ENCODE results near the gene USP4.
"Not testable (repeated sequence)": the region's sequence is repeated elsewhere in the genome, so short reads cannot be mapped to it uniquely, and the experiment has no call there.

The USP4 gene

DNA sequence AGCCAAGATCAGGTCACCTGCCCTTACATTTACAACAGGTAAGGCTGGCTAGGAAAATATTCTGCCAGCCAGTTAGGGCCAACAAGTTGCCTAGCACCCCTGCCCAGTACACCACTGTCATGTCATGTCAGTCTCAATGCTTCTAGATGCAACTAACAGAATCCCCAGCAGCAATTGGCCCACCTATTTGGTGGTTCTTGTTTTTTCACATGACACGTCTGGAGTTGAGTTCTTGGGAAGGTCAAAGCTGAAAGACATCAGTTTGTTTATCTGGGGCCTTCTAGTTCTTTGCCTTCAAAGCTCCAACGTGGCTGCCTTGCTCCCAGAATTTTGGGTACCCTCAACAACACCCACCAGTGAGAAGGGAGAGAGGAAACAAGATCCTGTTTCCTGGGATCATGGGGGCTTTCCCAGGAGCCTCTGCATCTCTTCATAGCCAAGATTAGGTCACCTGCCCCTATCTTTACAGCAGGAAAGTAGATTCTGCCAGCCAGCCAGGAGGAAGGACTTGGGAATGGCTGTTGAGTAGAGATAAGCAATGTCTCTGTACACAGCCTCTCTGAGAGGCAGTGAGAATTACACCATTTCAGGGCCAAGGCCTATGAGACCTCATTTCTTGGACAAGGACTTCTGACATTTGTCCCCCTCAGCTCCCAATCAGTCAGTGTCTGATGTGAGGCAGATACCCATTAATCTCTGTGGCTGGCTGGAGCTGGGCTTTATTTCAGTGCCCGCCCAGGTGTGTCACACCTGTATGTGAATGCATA lies 9.7 kb upstream of the USP4 start:
- DNase-seq, result no peak

DNA sequence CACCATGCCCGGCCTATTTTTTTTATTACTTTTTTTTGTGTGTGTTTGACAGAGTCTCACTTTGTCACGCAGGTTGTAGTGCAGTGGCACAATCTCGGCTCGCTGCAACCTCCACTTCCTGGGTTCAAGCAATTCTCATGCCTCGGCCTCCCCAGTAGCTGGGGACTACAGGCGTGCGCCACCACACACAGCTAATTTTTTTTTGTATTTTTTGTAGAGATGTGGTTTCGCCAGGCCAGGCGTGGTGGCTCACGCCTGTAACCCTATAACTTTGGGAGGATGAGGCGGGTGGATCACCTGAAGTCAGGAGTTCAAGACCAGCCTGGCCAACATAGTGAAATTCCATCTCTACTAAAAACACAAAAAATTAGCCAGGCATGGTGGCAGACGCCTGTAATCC lies 8.5 kb upstream of the USP4 start:
- DNase-seq, result not testable (repeated sequence)

- no peak for DNase-seq
Measured at GRCh38 chr3:49346797-49347251, 7.0 kb upstream of the USP4 start.

GRCh38 chr3:49343163-49343562 lies 3.3 kb upstream of the USP4 start:
- no peak for DNase-seq

DNA sequence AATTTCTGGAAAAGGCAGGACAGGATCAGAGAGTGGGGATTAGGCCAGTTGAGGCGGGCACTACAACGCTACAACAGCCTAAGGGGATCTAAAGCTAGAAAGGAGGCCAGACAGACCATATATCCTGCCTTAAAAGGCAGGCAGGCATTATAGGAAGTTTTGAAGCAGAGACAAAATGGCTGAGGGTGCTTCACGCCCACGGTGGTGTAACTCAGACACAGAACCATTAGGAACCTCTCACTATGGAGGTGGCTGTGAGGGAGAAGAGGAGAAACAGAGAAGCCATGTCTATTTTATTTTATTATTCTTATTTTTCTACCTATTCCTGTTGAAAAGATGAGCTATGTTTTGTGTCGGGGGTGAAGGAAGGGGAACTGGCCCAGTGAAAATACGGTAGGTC lies 2.1 kb upstream of the USP4 start:
- DNase-seq, result no peak

- no peak for DNase-seq
Measured at GRCh38 chr3:49339581-49339940, 292 bp downstream of the USP4 start.

GRCh38 chr3:49333916-49334633 lies 5.8 kb downstream of the USP4 start:
- DNase-seq, result no peak

GRCh38 chr3:49333091-49333490 lies 6.8 kb downstream of the USP4 start:
- no peak for DNase-seq

DNA sequence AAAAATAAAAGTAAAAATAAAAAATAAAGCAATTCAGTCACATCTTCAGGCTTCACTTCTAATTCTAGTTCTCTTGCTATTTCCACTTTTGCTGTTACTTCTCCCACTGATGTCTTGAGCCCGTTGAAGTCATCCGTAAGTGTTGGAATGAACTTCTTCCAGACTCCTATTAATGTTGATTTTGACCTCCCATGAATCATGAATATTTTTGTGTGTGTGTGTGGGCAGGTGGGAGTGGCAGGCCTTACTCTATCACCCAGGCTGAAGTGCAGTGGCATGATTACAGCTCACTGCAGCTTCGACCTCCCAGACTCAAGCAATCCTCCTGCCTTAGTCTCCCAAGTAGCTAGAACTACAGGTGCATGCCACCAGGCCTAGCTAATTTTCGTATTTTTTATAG lies 10.7 kb downstream of the USP4 start:
- no peak for DNase-seq

DNA sequence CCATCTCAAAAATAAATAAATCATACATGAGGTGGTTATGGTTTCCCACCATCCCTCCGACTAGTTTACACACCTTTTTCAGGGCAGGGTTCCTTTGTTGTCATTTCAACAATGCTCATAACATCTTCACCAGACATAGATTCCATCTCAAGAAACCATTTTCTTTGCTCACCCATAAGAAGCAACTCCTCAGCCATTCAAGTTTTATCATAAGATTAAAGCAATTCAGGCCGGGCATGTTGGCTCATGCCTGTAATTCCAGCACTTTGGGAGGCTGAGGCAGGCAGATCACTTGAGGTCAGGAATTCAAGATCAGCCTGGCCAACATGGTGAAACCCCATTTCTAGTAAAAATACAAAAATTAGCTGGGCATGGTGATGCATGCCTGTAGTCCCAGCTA lies 11.5 kb downstream of the USP4 start:
- DNase-seq, result not testable (repeated sequence)

DNA sequence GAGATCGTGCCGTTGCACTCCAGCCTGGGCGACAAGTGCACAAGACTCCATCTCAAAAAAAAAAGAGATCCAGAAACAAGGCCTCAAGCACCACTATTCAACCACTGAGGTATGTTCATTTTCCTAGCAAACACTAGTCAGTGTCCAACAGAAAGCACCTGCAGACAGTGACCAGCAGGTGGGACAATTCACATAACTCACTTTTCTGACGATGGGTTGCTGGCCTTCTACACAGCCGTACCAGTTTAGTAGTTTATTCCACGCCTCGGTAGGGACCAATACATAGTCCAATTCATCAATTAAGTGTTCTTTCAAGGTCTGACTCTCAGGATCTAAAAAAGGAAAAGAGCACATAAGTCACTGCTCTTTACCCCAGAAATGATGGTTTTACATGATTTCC lies 12.4 kb downstream of the USP4 start:
- no peak for DNase-seq

DNA sequence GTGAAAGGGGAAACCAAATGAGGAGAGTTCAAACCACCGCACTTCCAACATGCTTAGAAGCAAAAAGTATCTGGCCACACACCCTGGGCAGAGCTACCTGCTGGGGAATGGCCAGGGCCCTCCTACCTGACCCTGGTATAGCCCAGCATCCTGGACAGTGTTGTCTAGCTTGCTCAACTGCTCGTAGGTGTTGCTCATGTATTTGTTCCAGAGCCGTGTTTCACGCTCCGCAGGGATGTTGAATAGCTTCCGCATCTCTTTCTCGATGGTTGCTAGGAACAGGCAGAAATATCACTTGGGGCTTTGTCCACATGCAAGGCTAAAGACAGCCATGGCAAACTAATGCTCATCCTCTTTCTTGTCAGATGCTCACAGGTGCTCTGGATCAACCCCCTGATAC lies 15.1 kb downstream of the USP4 start:
- no peak for DNase-seq

GRCh38 chr3:49316696-49317457 lies 23.0 kb downstream of the USP4 start:
- DNase-seq, result no peak

DNA sequence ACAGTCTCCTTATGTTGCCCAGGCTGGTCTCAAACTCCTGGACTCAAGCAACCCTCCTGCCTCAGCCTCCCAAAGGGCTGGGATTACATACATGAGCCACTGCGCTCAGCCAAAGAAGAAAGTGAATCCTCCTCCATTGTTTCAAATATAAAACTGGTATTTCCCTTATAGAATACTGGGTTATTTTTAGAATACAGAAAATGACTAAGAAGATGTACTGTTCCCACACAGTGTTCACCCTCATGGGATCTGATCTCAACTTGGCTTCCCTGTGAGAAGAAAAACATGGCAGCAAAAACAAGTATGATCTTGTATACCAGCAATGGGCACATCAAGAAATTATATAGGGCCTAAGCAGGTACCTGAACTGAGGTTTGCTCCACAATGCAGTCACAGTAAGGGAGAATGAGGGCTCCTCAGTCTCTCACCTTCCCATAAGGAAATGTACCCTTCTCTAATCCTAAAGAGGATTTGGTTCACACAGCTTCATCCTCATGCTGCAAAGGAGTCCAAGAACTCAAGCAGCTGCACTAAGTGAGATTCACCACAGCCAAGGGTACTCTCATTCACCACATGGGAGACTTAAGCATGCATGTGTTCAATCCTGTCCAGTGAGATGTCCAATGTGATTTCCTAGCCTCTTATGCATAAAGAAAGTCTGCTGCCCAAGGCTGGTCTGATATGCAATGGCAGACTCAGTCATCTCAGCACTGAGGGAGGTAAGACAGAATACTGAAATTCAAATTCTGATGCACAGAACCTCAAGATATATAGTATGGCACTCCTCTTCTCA lies 25.8 kb downstream of the USP4 start:
- DNase-seq, result no peak

GRCh38 chr3:49311283-49311682 lies 28.6 kb downstream of the USP4 start:
- no peak for DNase-seq

DNA sequence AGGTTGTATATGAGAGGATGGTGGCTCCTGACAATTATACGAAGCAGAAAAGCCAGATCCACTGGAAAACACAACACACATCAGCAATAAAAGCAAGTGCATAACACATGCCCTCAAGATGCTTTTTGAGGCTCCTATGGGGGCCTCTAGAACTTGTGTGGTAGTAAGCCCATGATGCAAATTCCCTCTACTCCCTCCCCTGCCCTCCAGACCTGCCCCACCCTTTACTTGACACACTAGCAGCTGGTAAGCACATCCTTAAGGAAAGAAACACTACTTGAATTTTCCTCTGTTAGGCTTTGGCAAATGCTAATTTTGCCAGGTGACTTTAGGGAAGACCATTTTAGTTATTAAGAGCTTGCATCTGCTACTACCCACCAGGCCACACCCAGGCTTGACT lies 29.2 kb downstream of the USP4 start:
- no peak for DNase-seq

DNA sequence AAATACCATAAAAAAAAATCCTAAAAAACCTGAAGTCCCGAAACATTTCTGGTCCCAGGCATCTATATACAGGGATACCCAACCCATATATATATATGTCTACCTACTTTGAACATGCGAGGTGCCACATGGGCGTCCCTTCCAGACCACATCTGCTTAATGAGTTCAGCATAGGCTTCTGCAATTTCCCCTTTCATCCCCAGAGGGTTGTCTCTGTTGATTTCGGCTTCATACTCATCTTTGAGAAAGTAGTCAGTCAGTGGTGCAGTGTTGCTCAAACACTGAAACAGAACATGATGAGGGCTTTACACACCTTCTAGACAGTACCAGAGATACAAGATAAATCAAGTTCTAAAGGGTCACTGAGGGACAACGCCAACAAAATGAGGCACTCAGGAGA lies 34.2 kb downstream of the USP4 start:
- DNase-seq, result no peak

DNA sequence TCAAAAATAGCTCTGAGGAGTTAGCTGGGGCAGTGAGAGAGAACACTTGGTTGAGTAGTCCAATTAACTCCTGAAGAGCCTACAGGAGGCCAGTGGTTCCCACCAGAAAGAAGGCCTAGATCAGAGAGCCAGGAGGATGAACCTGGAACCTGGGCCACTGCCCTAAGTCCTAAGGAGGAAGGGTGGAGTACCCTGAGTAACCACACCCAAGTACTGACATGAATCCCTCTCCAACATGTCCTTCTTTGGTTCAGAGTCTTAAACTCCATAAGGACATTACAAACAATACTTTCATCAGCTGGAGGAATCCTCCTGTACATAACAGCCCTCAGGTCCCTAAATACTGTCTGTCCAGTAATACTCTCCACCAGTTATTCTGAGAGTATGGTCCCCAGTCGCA lies 37.2 kb downstream of the USP4 start:
- no peak for DNase-seq

DNA sequence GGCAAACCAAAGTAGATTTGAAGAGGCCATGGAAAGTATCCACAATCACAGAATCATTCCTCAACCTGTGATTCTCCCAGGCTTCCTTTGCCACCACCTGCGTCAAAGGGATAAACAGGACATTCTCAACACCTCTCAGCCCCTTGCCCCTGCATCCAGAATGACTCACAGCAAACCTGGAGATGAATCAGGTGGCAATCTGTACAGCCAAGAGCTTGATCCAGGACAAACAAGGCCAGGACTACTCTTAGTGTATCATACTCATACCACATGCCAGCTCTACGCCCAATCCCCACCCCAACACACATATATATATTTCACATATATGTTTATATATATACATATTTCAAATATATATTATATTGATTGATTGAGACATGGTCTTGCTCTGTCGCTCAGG lies 39.3 kb downstream of the USP4 start:
- DNase-seq, result no peak

DNA sequence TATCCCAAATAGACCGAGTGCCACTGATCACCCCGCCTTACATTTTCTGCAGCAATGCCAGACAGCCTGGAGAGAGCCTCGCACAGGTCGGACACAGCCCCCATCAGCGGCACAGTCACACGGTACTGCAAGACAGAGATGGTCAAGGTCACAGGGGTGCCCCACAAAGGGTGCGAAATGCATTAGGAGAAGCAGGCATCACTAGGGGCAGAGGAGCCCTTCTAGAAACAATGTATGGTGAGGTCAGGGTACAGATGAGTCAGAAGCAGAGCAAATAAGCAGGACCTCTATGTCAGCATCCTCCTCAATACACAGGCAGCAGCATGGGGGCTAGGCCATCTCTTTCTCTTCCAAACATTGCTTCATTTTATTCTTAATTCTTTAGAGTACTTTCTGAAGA lies 41.3 kb downstream of the USP4 start:
- DNase-seq, result no peak

DNA sequence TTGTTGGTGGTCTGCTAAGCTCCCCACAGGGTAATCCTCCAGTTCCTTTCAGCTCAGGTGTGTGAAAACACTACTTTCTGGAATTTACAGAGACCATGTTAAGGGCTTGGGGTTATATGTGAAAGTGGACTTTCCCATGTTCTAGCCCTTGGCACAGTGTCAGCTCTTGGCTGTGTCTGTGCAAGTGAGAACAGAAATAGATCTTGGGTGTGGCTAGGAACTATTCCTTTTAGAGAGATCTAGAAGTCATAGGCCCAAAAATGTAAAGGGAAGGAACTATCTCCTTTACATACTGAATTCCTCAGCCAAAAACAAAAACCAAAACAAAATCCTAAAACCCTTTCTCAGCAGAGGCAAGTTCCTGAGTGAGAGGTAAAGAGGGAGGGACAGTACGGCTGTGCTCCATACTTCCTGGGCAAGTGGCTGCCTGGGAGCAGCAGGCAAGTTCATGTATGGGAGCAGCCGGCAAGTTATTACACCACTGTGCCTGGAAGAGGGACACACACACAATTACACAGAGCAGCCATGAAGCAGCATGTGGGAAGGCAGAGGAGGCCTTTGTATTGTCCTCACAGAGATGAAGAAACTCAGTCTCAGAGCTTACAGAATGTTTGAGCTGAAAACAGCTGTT lies 43.0 kb downstream of the USP4 start:
- DNase-seq, result no peak

GRCh38 chr3:49295489-49296058 lies 44.3 kb downstream of the USP4 start:
- no peak for DNase-seq
